Stimulated activated CD8-positive, alpha-beta memory T cell treated with anti-CD3 and anti-CD28 coated beads, Interleukin-12 subunit alpha, Interleukin-12 subunit beta, amount 100 ng/mL, for 1 hour (primary cell): ENCODE results near the gene ABCD2.
"Not testable (repeated sequence)": the region's sequence is repeated elsewhere in the genome, so short reads cannot be mapped to it uniquely, and the experiment has no call there.

Experiments used
- DNase-seq: peaks from one replicate; pipeline ENCODE4 v3.0.0-alpha.2; 2020; ENCODE audit warnings: low read depth

Gene ABCD2

DNA sequence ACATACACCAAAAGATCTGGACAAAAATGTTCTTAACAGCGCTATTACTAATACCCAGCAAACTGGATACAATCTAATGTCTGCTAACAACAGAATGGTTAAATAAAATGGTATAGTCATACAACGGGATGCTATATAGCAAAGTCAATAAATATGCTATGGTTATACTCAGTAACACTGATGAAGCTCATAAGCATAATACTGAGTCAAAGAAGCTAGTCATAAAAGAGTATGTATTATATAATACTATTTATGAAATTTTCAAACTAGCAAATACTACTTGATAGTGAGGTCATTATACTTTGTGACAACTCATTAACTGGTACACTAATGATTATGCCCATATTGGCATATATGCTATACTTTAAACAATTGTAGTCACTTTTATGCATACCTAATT is 7.4 kb downstream of the ABCD2 start:
- no peak for DNase-seq

DNA sequence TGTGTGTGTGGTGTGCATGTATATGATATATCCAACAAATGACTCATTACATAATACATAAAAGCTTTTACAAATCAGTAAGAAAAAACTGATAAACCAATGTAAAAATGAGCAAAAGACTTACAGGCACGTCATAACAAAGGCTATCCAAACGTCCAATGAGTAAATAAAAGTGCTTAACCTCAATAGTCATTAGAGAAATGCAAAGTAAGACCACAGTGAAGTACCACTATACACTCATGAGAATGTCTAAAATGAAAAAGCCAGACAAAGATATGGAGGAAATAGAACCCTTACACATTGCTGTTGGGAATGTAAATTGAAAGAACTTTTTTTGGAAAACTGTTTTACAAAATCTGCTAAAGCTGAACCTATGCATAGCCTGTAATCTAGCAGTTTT is 7.8 kb downstream of the ABCD2 start:
- DNase-seq = no peak

DNA sequence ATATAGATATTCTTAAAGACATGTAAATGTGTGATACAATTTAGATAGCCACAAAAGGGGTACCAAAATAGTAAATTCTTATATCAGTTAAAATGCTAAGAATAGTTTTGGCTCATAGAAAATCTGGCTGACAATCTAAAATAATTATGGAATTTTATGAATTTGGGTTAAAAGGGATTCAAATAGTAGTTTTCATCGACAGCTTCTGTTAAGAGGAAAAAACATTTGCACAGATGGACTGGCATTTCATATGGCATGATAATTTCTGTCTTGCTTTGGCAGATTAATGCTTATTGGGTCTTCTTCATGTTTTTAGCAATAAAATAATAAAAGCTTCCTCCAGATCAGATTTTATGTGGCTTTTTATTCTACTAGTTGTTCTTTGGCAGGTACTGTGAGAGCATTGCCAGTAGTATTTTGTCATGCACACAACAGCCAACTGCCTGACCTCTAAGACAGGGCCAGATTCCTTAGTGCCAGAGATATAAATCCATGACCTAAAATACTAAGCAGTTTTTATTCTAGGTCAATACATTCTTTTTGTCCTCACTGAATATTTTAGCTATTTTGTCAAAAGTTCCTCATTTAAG is 9.1 kb downstream of the ABCD2 start:
- DNase-seq = no peak

DNA sequence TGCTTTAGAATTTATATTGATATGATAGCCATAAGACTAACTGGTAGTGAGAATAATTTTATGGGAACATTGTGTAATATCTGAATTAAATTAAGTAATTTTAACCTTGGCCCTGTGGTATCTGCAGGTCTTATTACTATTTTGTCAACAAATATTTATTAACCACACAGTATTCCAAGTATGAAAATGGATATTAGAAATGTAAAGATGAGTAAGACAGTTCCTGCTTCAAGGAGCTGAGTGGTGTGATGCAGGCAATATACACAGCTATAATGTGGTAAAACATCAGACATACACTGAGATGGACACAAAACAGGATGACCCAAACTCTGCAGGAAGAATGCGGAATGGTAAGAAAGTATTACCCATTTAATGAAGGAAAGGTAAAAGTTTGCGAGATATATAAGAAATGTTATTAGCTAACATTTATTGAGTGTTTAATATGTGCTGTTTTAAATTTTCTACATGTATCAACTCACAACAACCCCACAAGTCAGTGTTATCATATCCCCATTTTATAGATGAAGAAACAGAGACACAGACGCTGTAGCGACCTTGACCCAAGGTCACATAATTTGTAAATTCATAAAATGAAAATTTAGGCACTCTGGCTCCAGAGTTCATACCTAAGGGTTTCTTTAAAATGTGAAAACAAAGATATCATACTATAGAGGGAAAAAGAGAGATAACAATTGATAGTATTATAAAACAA is 12.7 kb downstream of the ABCD2 start:
- no peak for DNase-seq

DNA sequence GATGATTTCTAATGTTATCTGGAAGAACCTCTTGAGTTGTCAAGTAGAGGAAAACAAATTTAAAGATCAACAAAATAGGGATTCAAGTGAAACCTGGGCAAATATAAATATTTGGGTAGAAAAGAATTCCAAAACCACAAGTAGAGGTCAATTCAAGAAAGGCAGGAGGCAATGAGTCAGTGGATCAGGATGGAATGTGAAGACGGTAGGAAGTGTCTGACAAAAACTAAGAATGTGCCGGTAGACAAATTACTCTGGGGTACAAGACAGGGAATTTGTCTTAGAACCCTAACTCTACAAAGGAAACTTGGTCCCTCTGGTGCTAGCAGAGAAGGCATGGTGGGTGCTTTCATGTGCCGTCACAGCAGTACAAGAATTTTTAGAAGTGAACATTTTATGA is 13.6 kb downstream of the ABCD2 start:
- no peak for DNase-seq

DNA sequence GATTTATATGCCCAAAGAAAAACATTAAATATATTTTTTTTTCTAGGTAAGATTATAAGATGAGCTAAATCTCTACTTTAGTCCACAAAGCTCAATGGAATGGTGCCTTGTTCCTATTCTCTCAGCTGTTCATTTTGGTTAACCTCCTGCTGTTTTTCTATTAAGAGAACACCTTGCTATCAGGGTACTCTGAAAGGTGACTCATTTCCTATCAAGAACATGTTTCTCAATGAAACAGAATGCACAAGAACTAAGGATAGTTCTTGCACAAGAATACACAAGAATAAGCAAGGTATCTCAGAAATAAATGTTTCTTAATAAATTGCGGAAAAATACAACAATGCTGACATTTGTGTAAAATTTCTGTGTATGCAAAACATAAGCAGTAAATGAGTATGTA is 14.1 kb downstream of the ABCD2 start:
- DNase-seq = no peak

DNA sequence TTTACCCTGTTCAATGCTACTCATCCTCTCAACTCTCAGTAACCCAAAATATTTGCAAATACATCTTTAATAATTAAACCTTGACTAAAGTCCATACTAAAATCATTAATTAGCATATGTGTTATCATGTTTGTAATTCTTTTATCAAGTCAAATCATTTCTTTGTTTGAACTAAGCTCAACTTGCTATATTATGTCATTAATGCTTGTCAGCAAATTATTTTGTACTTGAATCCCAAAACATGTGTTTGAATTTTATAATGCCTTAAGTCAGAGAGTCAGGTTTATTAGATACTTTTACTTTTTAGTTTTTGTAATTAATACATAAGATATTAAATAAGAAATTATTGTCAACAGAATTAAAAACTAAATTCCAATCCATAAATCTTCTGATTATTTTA is 16.5 kb downstream of the ABCD2 start:
- no peak for DNase-seq

DNA sequence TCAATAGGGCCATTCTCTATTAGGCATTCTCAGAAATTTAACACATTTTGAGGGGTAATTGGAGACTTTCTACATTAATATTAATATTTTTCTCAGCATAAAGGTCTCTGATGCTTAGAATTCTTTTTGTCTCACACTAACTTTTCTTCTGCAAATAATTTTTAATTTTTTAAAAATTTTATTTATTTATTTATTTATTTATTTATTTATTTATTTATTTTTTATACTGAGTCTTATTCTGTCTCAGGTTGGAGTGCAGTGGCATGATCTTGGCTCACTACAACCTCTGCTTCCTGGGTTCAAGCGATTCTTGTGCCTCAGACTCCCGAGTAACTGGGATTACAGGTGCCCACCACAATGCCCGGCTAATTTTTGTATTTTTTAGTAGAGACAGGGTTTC is 17.7 kb downstream of the ABCD2 start:
- not testable (repeated sequence) for DNase-seq

DNA sequence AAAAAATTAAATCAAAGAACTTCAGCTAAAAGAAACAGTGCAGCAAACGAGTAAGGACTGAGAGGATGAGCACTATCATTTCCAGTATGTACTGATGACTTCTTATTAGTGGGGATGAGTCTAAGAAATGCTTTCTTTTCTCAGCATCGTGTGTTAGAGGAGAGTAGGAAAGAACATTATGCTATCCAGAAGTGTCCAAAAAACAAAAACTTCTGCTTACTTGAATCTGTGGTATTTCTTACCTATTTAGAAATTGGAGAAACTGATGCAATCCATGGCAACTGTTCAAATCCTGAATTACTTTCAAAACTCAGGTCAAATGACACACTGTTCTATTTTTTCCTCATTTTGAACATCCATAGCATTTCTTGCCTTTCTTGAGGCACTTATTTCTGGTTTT is 23.7 kb downstream of the ABCD2 start:
- no peak for DNase-seq

DNA sequence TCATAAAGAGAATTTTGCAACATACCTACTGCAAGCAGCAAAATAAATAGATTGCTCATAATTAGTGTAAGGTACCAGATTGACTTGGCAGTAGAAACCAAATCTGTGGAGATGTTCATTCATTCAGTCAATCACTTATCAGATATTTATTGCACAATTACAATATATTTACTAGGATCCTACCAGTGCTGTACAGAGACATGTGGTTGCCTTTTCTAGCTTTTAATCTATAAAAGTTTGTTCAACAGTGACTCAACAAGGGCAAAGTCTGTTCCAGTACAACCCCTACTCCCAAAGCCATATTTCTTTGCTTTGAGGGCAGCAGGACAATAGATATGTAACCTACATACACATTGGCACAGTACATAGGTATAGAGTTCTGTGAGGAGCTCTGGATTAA is 27.3 kb downstream of the ABCD2 start:
- DNase-seq = no peak

DNA sequence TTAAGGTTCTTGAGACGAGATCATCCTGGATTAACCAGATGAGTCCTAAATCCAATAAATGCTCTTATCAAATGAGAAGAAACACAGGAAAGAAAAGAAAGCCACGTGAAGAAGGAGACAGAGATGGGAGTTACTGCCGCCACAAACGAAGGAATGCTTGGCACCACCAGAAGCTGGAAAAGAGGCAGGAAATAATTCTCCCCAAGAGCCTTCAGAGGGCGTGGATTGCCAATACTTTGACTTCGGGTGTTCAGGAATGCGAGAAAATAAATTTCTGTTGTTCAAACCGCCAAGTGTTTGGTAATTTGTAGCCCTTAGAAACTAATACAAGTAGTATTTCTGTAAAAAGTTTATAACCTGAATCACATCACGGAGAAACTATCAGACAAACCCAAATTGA is 31.3 kb downstream of the ABCD2 start:
- DNase-seq = no peak

DNA sequence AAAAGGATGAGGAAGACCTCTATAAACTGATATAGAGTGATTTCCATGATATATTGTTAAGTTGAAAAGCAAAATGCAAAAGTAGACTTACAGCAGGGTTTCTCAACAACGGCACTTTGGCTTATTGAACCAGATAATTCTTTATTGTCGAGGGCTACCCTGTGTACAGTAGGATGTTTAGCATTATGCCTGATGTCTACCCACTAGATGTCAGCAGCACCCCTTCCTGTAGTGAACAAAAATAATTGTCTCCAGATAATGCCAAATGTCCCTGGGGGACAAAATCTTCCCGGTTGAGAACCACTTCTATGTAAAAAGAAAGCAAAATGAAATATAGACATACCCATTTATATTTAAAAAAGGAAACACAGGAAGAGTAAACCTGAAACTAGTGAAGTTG is 32.4 kb downstream of the ABCD2 start:
- peak; percentile 6 for DNase-seq

DNA sequence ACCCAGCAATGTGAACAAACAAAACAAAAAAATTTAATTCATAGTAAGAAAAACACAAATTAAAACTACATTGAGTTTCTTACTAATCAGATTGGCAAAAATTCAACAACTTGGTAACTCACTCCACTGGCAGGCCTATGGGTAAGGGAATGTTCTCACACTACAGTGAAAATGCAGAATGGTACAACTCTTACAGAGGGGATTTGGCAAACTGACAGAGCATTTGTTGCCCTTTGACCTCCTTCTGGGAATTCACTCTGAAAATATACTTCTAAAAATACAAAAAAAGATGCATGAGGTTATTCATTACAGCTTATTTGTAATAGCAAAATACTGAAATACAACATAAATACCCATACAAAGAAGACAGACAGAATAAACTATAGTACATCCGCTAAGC is 32.8 kb downstream of the ABCD2 start:
- no peak for DNase-seq

DNA sequence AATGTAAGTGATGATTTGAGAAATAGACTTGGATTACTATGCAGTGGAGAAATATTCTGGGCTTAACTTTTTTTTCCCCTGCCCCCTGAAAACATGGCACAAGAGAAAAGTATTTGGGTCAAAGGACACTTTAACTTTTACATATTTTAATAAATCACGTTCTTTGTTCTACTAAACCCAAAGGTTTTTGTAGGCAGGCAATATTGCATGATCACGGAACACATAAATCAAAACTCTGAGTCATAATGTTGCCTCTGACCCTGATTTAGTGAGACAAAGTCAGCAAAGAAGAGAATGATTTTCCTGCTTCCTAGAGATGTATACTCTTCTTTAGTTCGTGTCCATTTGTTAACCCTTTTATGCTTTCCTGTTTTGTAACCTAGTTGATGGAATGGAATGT is 38.0 kb downstream of the ABCD2 start:
- DNase-seq = no peak

DNA sequence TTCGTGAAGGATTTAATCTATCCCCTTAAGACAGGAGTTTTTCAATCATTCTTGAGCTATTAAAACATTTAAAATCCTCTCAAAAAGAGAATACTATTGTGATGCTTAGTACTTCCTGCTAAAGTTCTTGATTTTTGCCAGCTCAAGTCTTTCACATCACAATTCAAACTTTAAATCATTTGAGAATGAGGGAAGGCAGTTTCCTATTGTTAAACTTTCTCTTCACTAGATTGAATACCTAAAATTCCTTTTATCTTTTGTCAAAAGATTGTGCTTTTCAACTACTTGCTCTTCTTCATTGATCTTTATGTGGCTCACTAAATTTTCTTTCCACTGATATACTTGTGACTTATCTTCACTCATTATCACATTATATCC is 44.1 kb downstream of the ABCD2 start:
- DNase-seq = no peak

DNA sequence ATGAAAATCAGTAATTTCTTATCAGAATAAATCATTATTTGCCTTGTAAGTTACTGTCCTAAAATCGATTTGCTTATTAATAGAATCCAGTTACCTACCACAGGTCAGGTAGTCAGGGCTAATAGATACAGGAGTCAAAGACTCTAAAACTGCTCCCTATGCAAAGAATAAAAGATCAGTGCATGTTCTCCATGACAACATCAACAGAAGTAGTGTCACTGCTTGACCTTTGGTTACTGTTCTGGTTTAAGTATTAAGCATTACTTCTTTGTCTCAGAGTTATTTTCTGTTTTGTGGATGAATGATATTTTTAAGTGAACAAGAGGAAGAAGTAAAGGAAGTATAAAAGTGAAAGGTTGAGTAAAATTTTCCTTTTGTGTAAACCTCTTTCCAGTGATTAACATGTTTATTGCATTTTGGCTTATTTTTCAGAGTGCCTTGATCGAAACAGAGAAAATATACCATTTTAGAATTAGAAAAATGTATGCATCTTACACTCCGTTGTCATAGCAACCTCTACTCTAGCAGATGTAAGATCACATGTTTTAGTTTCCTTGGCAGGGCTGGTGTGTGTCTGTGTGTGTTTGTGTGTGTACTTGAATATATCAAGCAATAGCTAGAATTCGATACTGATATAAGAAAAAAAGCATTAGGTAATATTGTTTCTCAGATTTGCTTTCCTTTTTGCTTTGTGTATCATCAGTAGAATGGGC is 44.7 kb downstream of the ABCD2 start:
- no peak for DNase-seq

DNA sequence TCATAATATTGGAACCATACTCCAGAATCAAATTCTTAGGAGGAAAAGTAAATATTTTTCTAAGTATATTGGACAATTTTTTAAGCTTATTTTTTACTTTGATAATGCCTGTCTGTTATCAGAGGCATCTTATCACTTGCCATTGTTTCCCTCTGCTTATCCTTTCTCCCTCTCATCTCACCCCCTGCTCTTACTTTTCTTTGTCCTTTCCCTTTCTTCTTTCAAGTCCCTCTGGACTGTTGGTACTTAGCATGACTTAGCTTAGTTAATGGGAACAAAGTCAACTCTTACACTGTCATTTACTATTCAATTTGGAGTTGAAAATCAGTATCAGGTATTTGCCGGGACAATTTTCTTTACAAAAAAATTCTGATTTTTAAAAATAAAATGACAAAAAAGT is 45.2 kb downstream of the ABCD2 start:
- DNase-seq = no peak

DNA sequence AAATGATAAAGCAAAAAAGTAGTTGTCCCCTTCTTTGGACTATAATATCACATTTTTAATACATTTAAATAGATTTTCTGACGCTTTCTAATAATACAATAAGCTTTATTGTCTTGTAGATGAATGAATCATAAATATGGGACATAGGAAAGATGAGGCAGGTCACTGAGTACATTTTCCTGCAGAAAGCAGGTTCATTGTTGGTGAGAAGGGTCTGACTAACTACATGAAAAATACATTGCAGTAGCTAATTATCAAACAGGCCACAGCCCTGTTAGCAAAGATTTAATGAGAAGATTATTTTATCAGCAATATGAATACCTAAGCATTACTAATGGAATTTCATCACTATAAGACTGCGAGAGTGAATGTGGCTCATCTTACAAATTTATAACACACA is 45.6 kb downstream of the ABCD2 start:
- DNase-seq = no peak

DNA sequence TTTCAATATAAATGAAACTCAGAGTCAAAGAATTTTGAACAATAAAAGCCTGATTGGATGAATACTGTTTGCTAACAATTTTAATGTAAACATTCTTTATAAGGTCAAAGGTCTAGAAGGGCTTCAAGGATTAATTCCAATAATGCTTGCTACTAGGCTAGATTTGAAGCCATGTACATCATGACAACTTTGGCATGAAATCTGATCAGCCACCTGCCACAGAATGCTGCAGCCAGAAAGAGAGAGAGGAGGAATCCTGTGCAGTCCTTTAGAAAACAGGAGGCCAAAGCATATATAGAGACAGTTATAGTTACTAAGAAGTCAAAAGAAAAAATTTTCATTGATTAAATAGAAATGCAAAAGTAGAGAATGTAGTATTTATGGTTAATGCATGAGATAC is 47.1 kb downstream of the ABCD2 start:
- no peak for DNase-seq

DNA sequence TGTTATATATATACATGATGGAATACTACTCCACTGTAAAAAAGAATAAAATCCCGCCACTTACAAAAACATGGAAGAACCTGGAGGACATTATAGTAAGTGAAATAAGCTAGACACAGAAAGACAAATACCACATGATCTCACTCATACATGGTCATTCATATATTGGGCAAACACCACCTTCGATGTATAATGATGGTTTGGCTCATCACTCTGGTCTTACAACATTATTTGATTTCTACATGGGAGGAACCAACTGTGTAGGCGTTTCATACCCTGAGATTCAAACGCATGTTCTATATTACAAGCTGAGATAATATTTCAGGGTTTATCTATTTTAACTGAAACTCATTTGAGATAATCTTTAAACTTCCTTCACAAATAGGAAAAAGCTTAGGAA is 48.3 kb downstream of the ABCD2 start:
- DNase-seq = no peak

DNA sequence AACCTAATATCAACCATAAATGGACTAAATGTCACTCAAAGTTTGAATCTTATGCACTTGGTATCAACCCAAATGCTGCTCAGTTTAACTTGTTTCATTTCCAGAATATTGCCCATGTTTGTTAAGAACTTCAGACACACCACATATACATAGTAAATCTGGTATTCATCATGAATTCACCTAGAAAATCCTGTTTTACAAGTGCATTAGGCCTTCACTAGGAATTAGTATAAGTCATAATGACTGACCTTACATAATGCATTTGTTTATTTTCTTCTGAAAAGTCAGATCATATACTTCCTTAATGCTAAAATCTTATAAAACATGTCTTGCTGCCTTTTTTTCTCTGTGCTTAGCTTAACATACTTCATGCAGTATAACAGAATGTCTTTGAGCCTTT is 66.1 kb downstream of the ABCD2 start:
- DNase-seq = no peak

DNA sequence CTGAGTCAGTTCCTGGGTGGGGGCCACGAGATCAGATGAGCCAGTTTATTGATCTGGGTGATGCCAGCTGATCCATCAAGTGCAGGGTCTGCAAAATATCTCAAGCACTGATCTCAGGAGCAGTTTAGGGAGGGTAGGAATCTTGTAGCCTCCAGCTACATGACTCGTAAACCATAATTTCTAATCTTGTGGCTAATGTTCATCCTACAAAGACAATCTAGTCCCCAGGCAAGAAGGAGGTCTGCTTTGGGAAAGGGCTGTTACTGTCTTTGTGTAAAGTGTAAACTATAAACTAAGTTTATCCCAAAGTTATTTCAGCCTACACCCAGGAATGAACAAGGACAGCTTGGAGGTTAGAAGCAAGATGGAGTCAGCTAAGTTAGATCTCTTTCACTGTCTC is 75.4 kb downstream of the ABCD2 start:
- not testable (repeated sequence) for DNase-seq

DNA sequence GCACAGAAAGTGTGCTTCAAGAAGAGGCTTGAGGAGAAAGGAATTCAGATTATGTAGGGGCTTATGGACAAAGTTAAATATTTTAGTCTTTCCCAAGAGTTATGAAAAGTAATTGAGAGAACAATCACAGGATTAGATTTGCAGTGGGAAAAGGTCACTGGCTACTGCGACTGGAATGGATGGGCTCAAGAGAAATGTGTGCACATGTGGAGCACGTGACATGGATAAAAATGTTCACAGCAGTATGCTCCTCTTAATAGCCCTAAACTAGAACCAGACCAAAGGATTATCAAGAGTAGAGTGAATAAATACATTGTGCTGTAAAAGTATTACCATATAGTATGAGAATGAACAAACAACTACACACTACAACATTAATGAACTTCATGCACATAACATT is 78.1 kb downstream of the ABCD2 start:
- no peak for DNase-seq

DNA sequence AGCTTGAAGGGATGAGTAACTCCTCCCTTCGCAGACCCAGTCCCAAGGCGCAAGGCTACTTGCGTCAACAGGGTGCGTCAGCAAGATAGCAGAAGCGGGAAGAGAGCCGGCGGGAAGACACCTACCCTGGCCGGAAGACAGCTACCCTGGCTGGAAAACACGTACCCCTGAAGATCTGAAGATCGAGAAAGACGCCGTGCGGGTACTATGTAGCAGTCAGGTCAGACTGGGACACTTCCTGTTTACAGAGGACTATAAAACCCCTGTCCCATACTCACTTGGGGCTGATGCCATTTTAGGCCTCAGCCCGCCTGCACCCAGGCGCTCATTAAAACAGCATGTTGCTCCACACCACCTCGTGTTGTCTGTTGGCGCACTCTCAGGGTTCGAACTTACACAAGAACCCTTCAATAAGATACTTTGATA is 80.9 kb downstream of the ABCD2 start:
- DNase-seq = no peak
